DMS114 treated with DMSO at 0.1 percent for 48 hours (cell line): ENCODE measurements around the gene DKK2.
A peak's percentile ranks its signal among the peaks of the same experiment; 100 is the strongest.

Source experiments
- DNase-seq: peaks from one replicate; lab custom pipeline; 2025; ENCODE audit not compliant: unreplicated experiment; lab: John Stamatoyannopoulos, UW

DKK2 gene

GRCh38 chr4:107035819-107036583 is at the start of gene DKK2:
Gene DKK2, minus strand, starts transcription at chr4:107036313. Its CDS starts 722 bp downstream, at chr4:107035591.
- no peak for DNase-seq

DNA sequence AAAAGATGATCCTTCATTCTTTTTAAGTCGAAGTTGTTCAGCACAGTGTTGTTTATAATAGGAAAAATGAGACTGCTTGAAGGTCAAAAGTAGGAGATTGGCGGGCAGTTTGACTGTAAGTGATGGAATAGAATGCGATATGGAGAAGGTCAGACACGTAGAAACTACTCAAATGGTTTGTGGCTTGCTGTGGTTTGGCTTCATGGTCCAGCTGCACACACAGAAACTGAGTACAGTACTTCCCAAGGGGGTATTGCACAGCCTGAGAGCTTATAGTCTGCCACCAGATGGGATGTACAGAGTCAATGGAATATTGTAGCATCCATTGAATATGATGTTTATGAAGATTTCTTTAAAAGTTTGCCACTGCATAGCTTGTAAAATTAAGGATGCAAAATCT is 41.1 kb upstream of the DKK2 start:
- DNase-seq, result no peak

- DNase-seq, result no peak
Observed at GRCh38 chr4:107072836-107073736, 37.0 kb upstream of the DKK2 start.

DNA sequence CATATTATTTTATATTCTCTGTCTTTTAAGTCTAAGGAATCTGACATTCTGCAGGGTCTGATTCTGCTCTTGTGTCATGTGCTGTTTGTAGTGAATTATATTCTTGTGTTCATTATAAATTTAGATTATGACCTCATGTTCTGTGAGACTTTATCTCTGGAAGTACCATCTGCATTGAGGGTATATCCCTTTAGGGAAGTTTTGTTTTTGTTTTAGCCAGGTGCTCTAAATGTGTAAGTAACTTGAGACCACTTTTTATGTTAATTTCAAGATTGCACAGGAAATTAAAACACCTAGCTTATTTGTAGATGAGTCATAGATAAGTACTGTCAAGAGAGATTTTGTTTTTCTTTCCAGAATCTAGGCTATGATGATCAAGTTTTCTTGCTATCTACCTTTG is 35.0 kb upstream of the DKK2 start:
- DNase-seq, result no peak

- no peak for DNase-seq
Observed at GRCh38 chr4:107069049-107069448, 32.9 kb upstream of the DKK2 start.

- DNase-seq, result no peak
Observed at GRCh38 chr4:107068116-107068515, 32.0 kb upstream of the DKK2 start.

GRCh38 chr4:107066621-107067020 is 30.5 kb upstream of the DKK2 start:
- DNase-seq, result no peak

DNA sequence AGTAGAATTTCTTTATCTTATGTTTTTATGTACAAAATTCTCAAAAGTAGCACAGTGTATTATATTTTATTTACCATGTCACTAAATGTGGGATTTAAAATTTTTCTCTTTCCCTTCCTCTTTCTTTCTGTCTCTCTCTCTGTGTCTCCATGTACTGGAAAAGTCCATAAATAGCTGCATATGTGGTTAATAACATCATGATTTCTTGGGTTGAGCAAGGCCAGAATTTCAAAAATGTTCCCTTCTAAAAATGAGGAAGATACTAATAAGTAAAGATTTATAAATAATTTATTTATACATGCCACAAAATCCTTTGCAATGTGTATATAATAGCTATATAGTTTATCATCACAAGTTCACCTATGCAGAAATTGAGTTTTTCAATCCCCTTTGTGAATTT is 29.1 kb upstream of the DKK2 start:
- no peak for DNase-seq

- DNase-seq, result no peak
Observed at GRCh38 chr4:107060388-107060787, 24.3 kb upstream of the DKK2 start.

DNA sequence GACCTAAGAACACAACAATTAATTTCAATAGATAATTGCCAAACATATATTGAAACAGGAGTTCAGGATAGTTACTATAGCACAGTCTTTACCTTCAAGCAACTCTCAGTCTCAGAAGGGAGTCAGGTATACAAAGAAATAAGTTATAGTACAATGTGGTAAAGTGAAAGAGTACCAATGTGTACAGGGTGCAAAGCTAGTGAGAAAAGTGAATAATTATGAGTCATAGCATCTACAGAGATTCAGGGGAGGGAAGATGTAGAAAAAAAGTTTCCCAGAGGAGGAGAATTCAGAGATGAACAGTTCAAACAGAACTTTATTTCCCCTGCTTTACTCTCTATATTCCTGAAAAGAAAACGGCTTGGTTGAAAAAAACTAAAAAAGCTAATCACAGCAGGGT is 22.7 kb upstream of the DKK2 start:
- no peak for DNase-seq

- peak; percentile 4 for DNase-seq
Observed at GRCh38 chr4:107050525-107051135, 14.5 kb upstream of the DKK2 start.

DNA sequence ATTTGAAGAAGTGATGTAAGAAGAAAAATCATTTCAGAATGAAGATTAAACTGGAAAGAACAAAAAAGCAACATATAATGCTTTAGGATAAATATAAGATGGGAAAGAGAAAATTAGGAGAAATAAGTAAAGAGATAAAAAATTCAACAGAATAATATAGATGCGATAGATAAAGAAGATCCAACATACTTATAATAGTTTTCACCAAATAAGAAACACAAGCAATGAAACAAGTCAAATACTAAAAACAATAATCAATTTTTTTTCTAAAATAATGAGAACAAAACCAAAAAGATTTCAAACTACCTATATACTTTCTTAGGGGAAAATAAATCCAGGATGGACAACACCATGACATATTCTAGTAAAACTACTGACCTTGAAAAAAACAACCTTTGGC is 10.1 kb upstream of the DKK2 start:
- DNase-seq, result no peak

GRCh38 chr4:107044170-107044569 is 8.1 kb upstream of the DKK2 start:
- DNase-seq, result no peak

GRCh38 chr4:107037199-107037584 is 1.1 kb upstream of the DKK2 start:
- DNase-seq, result no peak

GRCh38 chr4:107036584-107037198 is 578 bp upstream of the DKK2 start:
- DNase-seq, result no peak

DNA sequence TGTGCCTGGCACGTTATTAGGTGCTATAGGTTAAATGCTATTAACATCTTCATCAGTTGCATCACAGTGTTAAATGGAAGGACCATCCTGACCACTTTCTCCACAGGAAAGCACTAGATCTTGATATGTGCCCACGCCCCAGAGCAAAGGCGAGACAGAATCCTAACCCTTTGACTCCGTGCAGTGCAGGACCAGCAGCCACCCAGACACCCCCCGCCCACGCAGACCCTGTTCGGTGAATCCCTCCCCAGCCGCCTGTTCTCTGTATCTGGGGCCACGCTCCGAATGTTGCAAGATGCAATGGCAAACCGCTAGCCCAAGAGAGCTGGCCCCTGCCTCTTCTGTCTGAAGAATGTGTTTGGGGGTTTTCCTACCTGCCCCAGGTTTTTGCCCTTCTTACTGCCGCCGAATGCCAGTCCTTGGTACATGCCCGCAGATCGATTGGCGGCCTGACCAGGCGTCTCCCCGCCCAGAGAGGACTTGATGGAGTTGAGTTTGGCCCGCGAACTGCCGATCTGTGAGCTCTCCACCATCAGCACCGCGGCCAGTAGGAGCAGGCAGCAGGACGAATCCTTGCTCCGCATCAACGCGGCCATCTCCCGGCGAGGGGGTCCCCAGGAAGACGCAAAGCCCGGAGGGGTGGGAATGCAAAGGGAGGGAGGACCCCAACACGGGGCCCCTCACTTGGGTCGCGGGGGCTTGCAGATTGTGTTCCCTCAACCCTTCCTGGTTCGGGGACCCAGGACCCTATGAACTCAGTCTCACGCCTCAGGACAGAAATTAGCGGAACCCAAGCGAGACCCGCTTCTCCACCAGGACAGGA is 906 bp downstream of the DKK2 start:
- no peak for DNase-seq

GRCh38 chr4:107034091-107034995 is 1.8 kb downstream of the DKK2 start:
- DNase-seq, result peak; percentile 19

- no peak for DNase-seq
Observed at GRCh38 chr4:107027379-107027778, 8.7 kb downstream of the DKK2 start.

DNA sequence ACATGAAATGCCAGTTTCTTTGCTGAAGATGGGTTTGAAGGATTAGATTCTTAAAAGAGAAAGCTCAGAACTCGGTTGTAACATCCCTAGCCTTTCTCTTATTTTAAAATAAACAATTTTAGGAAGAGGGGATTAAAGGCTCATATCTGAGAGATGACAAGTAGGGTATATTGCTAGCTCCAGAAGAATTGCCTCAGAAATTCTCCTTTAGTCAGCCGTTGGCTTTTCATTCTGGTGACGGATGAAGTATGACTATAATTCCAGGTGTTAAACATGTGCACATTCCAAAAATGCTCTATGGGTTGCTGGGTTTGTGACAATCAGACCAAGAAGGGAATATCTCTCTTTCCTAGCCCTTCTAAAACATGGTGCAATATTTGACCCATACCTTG is 17.8 kb downstream of the DKK2 start:
- DNase-seq, result no peak
